Endodermal cell (in vitro differentiated cells): ENCODE data around the gene PTPRN2. TPM values are rescaled to one million over a fixed set of nuclear protein-coding genes. Genes with fewer than 3 reads are reported as not detected.
A peak's percentile ranks its signal among the peaks of the same experiment; 100 is the strongest.

Experiments
- DNase-seq: peaks from one replicate; pipeline ENCODE4 v3.0.0-alpha.2; 2017
- H3K27ac ChIP-seq: 2 replicates; pipeline ENCODE4 v1.5.1; 2013; ENCODE audit warnings: mild to moderate bottlenecking, low read depth, low read length, moderate library complexity
- H3K27me3 ChIP-seq: 2 replicates; pipeline ENCODE4 v1.6.1; 2013; ENCODE audit warnings: mild to moderate bottlenecking, low read length, moderate library complexity; ENCODE audit not compliant: insufficient read depth, control insufficient read depth, poor library complexity, severe bottlenecking
- H3K36me3 ChIP-seq: 2 replicates; pipeline ENCODE4 v1.7.0; 2013; ENCODE audit warnings: mild to moderate bottlenecking, low read length, moderate library complexity; ENCODE audit not compliant: control insufficient read depth, insufficient read depth
- H3K4me1 ChIP-seq: one replicate; pipeline ENCODE4 v1.7.0; 2013; ENCODE audit warnings: low read length; ENCODE audit not compliant: control insufficient read depth, insufficient read depth
- H3K4me3 ChIP-seq: 2 replicates; pipeline ENCODE4 v1.5.1; 2013; ENCODE audit warnings: mild to moderate bottlenecking, low read length, moderate library complexity
- H3K9ac ChIP-seq: 2 replicates; pipeline ENCODE4 v1.6.1; 2013; ENCODE audit warnings: mild to moderate bottlenecking, low read length, moderate library complexity; ENCODE audit not compliant: poor library complexity, severe bottlenecking; ENCODE audit errors: extremely low read depth
- H3K9me3 ChIP-seq: 2 replicates; pipeline ENCODE4 v1.6.1; 2013; ENCODE audit warnings: mild to moderate bottlenecking, low read length, moderate library complexity; ENCODE audit not compliant: control insufficient read depth
- H3K27ac Mint-ChIP-seq: 2 replicates; pipeline ENCODE4 v1.8.0; 2020; ENCODE audit warnings: mixed read lengths
- H3K27me3 Mint-ChIP-seq: 2 replicates; pipeline ENCODE4 v1.8.0; 2021; ENCODE audit warnings: mild to moderate bottlenecking, mixed read lengths; ENCODE audit not compliant: insufficient read depth
- H3K36me3 Mint-ChIP-seq: 2 replicates; pipeline ENCODE4 v1.8.0; 2020; ENCODE audit warnings: low read depth, mixed read lengths
- H3K4me1 Mint-ChIP-seq: 2 replicates; pipeline ENCODE4 v1.8.0; 2020; ENCODE audit warnings: mixed read lengths
- H3K4me3 Mint-ChIP-seq: 2 replicates; pipeline ENCODE4 v1.8.0; 2020; ENCODE audit warnings: mild to moderate bottlenecking, moderate library complexity, mixed read lengths
- H3K9me3 Mint-ChIP-seq: 2 replicates; pipeline ENCODE4 v1.8.0; 2020; ENCODE audit warnings: mild to moderate bottlenecking, mixed read lengths
- WGBS, 2 experiments: methylation state at CpG; one replicate each; pipeline versions ENCODE4 v1.1.5 to v1.1.7; 2013; ENCODE audit warnings: missing lambda C conversion rate in 2 of 2, mixed read lengths in 1 of 2; ENCODE audit not compliant: insufficient coverage in 1 of 2, insufficient read length in 1 of 2; 5-methylcytosine and 5-hydroxymethylcytosine counted together
- total RNA-seq, 2 donors: library from RNA; stranded (reverse); fragmentation: NEBNext Ultra II Directional in 1 of 2; extraction: Animal tissue kit (Norgen Biotek cat#: 25700) in 1 of 2; gene quantifications; 2 replicates in 1 of 2; 3 replicates in 1 of 2; pipeline ENCODE4 v1.2.1, GENCODE V29; 2021
- TF ChIP-seq, protein P1 (sequence below): fragments of 200-600 bp; sonication (generic); conservative IDR thresholded peaks from 2 replicates; pipeline ENCODE4 v1.5.0; 2021; ENCODE audit warnings: antibody characterized with exemption, mild to moderate bottlenecking

PTPRN2 gene
- total RNA-seq, 2 donors from 2014 or later, result 0.69 to 1.2 TPM

- peaks cover 4% of the 10 kb centered on the region for H3K9me3 Mint-ChIP-seq
- WGBS, 2 experiments, result 76 to 84% methylated on average over 5 to 20 of the region's 27 CpGs
- no peaks in the 10 kb centered on the region for H3K27me3 ChIP-seq
Measured at GRCh38 chr7:157711353-157711888, 876.2 kb downstream of the PTPRN2 start.

GRCh38 chr7:157710396-157710795 lies 877.2 kb downstream of the PTPRN2 start:
- peaks cover 3% of the 10 kb centered on the region for H3K4me1 Mint-ChIP-seq
- no peak overlapping the region for H3K27ac Mint-ChIP-seq
- peaks cover 59% of the 10 kb centered on the region for H3K9me3 ChIP-seq
- no peaks in the 10 kb centered on the region for H3K27me3 ChIP-seq
- TF ChIP-seq, protein P1, sequence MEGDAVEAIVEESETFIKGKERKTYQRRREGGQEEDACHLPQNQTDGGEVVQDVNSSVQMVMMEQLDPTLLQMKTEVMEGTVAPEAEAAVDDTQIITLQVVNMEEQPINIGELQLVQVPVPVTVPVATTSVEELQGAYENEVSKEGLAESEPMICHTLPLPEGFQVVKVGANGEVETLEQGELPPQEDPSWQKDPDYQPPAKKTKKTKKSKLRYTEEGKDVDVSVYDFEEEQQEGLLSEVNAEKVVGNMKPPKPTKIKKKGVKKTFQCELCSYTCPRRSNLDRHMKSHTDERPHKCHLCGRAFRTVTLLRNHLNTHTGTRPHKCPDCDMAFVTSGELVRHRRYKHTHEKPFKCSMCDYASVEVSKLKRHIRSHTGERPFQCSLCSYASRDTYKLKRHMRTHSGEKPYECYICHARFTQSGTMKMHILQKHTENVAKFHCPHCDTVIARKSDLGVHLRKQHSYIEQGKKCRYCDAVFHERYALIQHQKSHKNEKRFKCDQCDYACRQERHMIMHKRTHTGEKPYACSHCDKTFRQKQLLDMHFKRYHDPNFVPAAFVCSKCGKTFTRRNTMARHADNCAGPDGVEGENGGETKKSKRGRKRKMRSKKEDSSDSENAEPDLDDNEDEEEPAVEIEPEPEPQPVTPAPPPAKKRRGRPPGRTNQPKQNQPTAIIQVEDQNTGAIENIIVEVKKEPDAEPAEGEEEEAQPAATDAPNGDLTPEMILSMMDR, result no peak
- H3K9me3 Mint-ChIP-seq, result no peaks in the 10 kb centered on the region
- H3K27me3 Mint-ChIP-seq, result peaks cover 12% of the 10 kb centered on the region
- peak; percentile 20 for DNase-seq
- no peaks in the 10 kb centered on the region for H3K36me3 Mint-ChIP-seq
- no peak overlapping the region for H3K4me3 Mint-ChIP-seq
- no peaks in the 10 kb centered on the region for H3K4me1 ChIP-seq
- no peak overlapping the region for H3K4me3 ChIP-seq
- no peak overlapping the region for H3K27ac ChIP-seq
- H3K9ac ChIP-seq, result no peak overlapping the region
- 85 to 100% methylated on average over 3 to 12 of the region's 14 CpGs for WGBS, 2 experiments
- no peaks in the 10 kb centered on the region for H3K36me3 ChIP-seq

More at GRCh38 chr7:157711353-157711888, 876.2 kb downstream of the PTPRN2 start:
- TF ChIP-seq, protein P1, result no peak
- peaks cover 5% of the 10 kb centered on the region for H3K27me3 Mint-ChIP-seq
- peaks cover 3% of the 10 kb centered on the region for H3K4me1 Mint-ChIP-seq
- peaks cover 55% of the 10 kb centered on the region for H3K9me3 ChIP-seq
- H3K27ac ChIP-seq, result no peak overlapping the region
- no peaks in the 10 kb centered on the region for H3K36me3 Mint-ChIP-seq
- H3K36me3 ChIP-seq, result no peaks in the 10 kb centered on the region
- H3K4me1 ChIP-seq, result no peaks in the 10 kb centered on the region
- H3K4me3 Mint-ChIP-seq, result no peak overlapping the region
- no peak overlapping the region for H3K4me3 ChIP-seq
- H3K9ac ChIP-seq, result no peak overlapping the region
- DNase-seq, result peak; percentile 37
- H3K27ac Mint-ChIP-seq, result no peak overlapping the region

- 77 to 84% methylated on average over 21 to 26 of the region's 26 CpGs for WGBS, 2 experiments
- Histone ChIP-seq H3K36me3 (no peaks in the 10 kb centered on the region), H3K9me3 (peaks cover 58% of the 10 kb centered on the region), H3K4me3 (no peak overlapping the region), H3K27me3 (no peaks in the 10 kb centered on the region), H3K27ac (no peak overlapping the region), H3K9ac (no peak overlapping the region), H3K4me1 (no peaks in the 10 kb centered on the region)
- DNase-seq, result peak; percentile 30
- peaks cover 14% of the 10 kb centered on the region for H3K27me3 Mint-ChIP-seq
- H3K36me3 Mint-ChIP-seq, result no peaks in the 10 kb centered on the region
- H3K4me3 Mint-ChIP-seq, result no peak overlapping the region
- H3K4me1 Mint-ChIP-seq, result peaks cover 3% of the 10 kb centered on the region
- H3K27ac Mint-ChIP-seq, result no peak overlapping the region
- TF ChIP-seq, protein P1, result no peak
- no peaks in the 10 kb centered on the region for H3K9me3 Mint-ChIP-seq
Measured at GRCh38 chr7:157709531-157710251, 877.9 kb downstream of the PTPRN2 start.
